Measurements from ENCODE around the gene ZNF684. TPM values are rescaled to one million over a fixed set of nuclear protein-coding genes. Genes with fewer than 3 reads are reported as not detected.
"Not testable (repeated sequence)": the region's sequence is repeated elsewhere in the genome, so short reads cannot be mapped to it uniquely, and the experiment has no call there.

Gene ZNF684
- total RNA-seq, 2 donors from 2014 or later: 3.1 to 17.1 TPM

GRCh38 chr1:40564506-40564905, 33.1 kb downstream of the ZNF684 start:
- no peaks in the 10 kb centered on the region for H3K36me3 ChIP-seq (replicated peaks in 1 of 2; ENCODE audit: insufficient read depth in 1 of 2, low read depth in 2 of 2)
- intact Hi-C loops (cut with DNase I): no loop called here
- no peak for TF ChIP-seq POLR2A (IDR thresholded peaks at IDR 0.05)
- TF ChIP-seq, protein P1, sequence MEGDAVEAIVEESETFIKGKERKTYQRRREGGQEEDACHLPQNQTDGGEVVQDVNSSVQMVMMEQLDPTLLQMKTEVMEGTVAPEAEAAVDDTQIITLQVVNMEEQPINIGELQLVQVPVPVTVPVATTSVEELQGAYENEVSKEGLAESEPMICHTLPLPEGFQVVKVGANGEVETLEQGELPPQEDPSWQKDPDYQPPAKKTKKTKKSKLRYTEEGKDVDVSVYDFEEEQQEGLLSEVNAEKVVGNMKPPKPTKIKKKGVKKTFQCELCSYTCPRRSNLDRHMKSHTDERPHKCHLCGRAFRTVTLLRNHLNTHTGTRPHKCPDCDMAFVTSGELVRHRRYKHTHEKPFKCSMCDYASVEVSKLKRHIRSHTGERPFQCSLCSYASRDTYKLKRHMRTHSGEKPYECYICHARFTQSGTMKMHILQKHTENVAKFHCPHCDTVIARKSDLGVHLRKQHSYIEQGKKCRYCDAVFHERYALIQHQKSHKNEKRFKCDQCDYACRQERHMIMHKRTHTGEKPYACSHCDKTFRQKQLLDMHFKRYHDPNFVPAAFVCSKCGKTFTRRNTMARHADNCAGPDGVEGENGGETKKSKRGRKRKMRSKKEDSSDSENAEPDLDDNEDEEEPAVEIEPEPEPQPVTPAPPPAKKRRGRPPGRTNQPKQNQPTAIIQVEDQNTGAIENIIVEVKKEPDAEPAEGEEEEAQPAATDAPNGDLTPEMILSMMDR (IDR thresholded peaks at IDR 0.05): no peak
- H3K4me1 ChIP-seq: no peaks in the 10 kb centered on the region
- no peak overlapping the region for H3K4me3 ChIP-seq
- H3K27me3 ChIP-seq: no peaks in the 10 kb centered on the region
- ATAC-seq (no peak), DNase-seq (no peak)
- no peaks in the 10 kb centered on the region for H3K9me3 ChIP-seq
- H3K27ac ChIP-seq: no peak overlapping the region
- 50 to 74% methylated on average over 3 of the region's 3 CpGs for WGBS, 2 donors

- DNase-seq (no peak), ATAC-seq (no peak)
- no peak overlapping the region for H3K27ac ChIP-seq
- intact Hi-C loops (cut with DNase I): no loop called here
- TF ChIP-seq, protein P1 (IDR thresholded peaks at IDR 0.05): no peak
- no peak for TF ChIP-seq POLR2A (IDR thresholded peaks at IDR 0.05)
- no peaks in the 10 kb centered on the region for H3K36me3 ChIP-seq (replicated peaks in 1 of 2; ENCODE audit: insufficient read depth in 1 of 2, low read depth in 2 of 2)
- H3K9me3 ChIP-seq: no peaks in the 10 kb centered on the region
- H3K4me1 ChIP-seq: no peaks in the 10 kb centered on the region
- H3K27me3 ChIP-seq: no peaks in the 10 kb centered on the region
- H3K4me3 ChIP-seq: no peak overlapping the region
- 82 to 86% methylated on average over 3 of the region's 3 CpGs for WGBS, 2 donors
Observed at GRCh38 chr1:40564913-40565312, 33.5 kb downstream of the ZNF684 start.

GRCh38 chr1:40567825-40568224, 36.4 kb downstream of the ZNF684 start:
- DNase-seq (no peak), ATAC-seq (no peak)
- Histone ChIP-seq H3K4me3 (no peak overlapping the region), H3K27ac (no peak overlapping the region), H3K36me3 (replicated peaks in 1 of 2; ENCODE audit: insufficient read depth in 1 of 2, low read depth in 2 of 2) (no peaks in the 10 kb centered on the region), H3K9me3 (no peaks in the 10 kb centered on the region), H3K4me1 (no peaks in the 10 kb centered on the region), H3K27me3 (no peaks in the 10 kb centered on the region)
- 73 to 77% methylated on average over 1 of the region's 1 CpG for WGBS, 2 donors
- intact Hi-C loops (cut with DNase I): no loop called here
- no peak for TF ChIP-seq POLR2A (IDR thresholded peaks at IDR 0.05)
- TF ChIP-seq, protein P1 (IDR thresholded peaks at IDR 0.05): no peak

DNA sequence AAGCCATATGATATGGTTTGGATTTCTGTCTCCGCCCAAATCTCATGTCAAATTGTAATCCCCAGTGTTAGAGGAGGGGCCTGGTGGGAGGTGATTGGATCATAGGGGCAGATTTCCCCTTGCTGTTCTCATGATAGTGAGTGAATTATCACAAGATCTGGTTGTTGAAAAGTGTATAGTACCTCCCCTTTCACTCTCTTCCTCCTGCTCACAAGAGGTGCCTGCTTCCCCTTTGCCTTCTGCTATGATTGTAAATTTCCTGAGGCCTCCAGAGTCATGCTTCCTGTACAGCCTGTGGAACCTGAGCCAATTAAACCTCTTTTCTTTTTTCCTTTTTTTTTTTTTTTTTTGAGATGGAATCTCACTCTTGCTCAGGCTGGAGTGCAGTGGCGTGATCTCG, 43.4 kb downstream of the ZNF684 start:
- H3K27ac ChIP-seq; H3K36me3 ChIP-seq (replicated peaks in 1 of 2; ENCODE audit: insufficient read depth in 1 of 2, low read depth in 2 of 2); H3K4me3 ChIP-seq; DNase-seq; intact Hi-C loops (cut with DNase I); H3K4me1 ChIP-seq; H3K27me3 ChIP-seq; ATAC-seq; H3K9me3 ChIP-seq: not testable (repeated sequence)
- WGBS, 2 donors: 80 to 81% methylated on average over 3 of the region's 3 CpGs

- no peak overlapping the region for H3K27ac ChIP-seq
- no peak for ATAC-seq
- intact Hi-C loops (cut with DNase I): no loop called here
- no peak for DNase-seq
- no peaks in the 10 kb centered on the region for H3K27me3 ChIP-seq
- H3K4me3 ChIP-seq: no peak overlapping the region
- no peaks in the 10 kb centered on the region for H3K9me3 ChIP-seq
- TF ChIP-seq, protein P1 (IDR thresholded peaks at IDR 0.05): no peak
- TF ChIP-seq POLR2A (IDR thresholded peaks at IDR 0.05): no peak
- H3K4me1 ChIP-seq: no peaks in the 10 kb centered on the region
- no peaks in the 10 kb centered on the region for H3K36me3 ChIP-seq (replicated peaks in 1 of 2; ENCODE audit: insufficient read depth in 1 of 2, low read depth in 2 of 2)
Observed at GRCh38 chr1:40575336-40575735, 43.9 kb downstream of the ZNF684 start.
